Measurements from ENCODE around the gene SUSD3.

Gene SUSD3

GRCh38 chr9:93057703-93058354 is 672 bp upstream of the SUSD3 start:
- Histone ChIP-seq H2AFZ (ENCODE audit: low read depth, low read length) (peak overlapping the region; percentile 75; the same call in 1 of the 2 replicates), H3K36me3 (replicated peaks; ENCODE audit: low read depth, low read length) (no peaks in the 10 kb centered on the region), H3K4me1 (ENCODE audit: low read length) (peaks cover 39% of the 10 kb centered on the region), H3K9ac (ENCODE audit: low read length) (peak overlapping the region; percentile 16; the same call in 1 of the 2 replicates), H3K4me3 (ENCODE audit: low read length) (peak overlapping the region; percentile 89), H4K20me1 (ENCODE audit: insufficient read depth, low read length) (0 out of 2 replicates have a peak, but pooled peaks cover 6% of the 10 kb centered on the region), H3K79me2 (ENCODE audit: low read length) (peaks cover 14% of the 10 kb centered on the region), H3K27ac (ENCODE audit: low read length) (no peak overlapping the region), H3K4me2 (ENCODE audit: low read length) (peak overlapping the region; percentile 100), H3K9me3 (ENCODE audit: insufficient read depth, low read length) (no peaks in the 10 kb centered on the region), H3K27me3 (ENCODE audit: low read depth, low read length) (no peaks in the 10 kb centered on the region)
- TF ChIP-seq EZH2phosphoT487 (IDR thresholded peaks at IDR 0.05; ENCODE audit: low read depth) (no peak), CTCF (IDR thresholded peaks at IDR 0.05; ENCODE audit: low read depth, low read length) (no peak)

DNA sequence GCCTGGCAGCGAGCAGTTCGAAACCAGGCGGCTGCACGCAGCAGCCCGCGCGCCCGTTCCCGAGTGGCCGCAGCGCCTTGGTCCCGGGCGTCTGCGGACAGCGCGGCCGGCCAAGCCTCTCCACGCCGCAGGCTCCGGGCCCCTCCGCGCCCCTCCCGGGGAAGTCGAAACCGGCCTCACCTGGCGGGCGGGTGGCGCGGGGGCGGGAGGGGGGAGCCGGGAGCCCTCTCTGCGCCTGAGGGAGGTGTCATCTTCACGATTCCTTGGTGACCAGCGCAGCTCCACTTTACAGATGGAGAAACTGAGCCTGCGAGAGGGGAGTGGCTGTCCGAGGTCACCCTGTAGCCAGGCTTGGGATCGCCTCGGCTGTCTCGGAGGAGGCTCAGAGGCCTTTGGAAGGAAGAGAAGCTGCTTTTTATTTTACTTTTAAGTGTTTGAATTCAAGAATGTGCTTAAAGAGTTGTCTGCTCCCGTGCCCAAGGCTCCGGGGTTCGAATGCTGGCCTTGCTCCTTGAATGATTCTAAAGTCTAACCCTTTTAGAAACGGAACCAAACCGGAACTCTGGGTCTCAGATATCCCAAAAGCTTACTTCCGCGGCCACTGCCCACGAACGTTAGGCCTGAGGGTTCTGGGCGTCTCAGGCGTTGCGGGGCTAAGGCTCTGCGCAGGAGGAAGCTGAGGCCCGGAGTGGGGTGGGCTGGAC is 662 bp downstream of the SUSD3 start:
- H3K4me2 ChIP-seq (ENCODE audit: low read length), result peak overlapping the region; percentile 100
- no peaks in the 10 kb centered on the region for H3K27me3 ChIP-seq (ENCODE audit: low read depth, low read length)
- no peaks in the 10 kb centered on the region for H3K36me3 ChIP-seq (replicated peaks; ENCODE audit: low read depth, low read length)
- H2AFZ ChIP-seq (ENCODE audit: low read depth, low read length), result peak overlapping the region; percentile 18; the same call in 1 of the 2 replicates
- TF ChIP-seq CTCF (IDR thresholded peaks at IDR 0.05; ENCODE audit: low read depth, low read length) (no peak), EZH2phosphoT487 (IDR thresholded peaks at IDR 0.05; ENCODE audit: low read depth) (no peak)
- H4K20me1 ChIP-seq (ENCODE audit: insufficient read depth, low read length), result 0 out of 2 replicates have a peak, but pooled peaks cover 6% of the 10 kb centered on the region
- peak overlapping the region; percentile 76 for H3K9ac ChIP-seq (ENCODE audit: low read length)
- peaks cover 41% of the 10 kb centered on the region for H3K4me1 ChIP-seq (ENCODE audit: low read length)
- no peaks in the 10 kb centered on the region for H3K9me3 ChIP-seq (ENCODE audit: insufficient read depth, low read length)
- H3K4me3 ChIP-seq (ENCODE audit: low read length), result peak overlapping the region; percentile 89
- no peak overlapping the region for H3K27ac ChIP-seq (ENCODE audit: low read length)
- H3K79me2 ChIP-seq (ENCODE audit: low read length), result peaks cover 14% of the 10 kb centered on the region

DNA sequence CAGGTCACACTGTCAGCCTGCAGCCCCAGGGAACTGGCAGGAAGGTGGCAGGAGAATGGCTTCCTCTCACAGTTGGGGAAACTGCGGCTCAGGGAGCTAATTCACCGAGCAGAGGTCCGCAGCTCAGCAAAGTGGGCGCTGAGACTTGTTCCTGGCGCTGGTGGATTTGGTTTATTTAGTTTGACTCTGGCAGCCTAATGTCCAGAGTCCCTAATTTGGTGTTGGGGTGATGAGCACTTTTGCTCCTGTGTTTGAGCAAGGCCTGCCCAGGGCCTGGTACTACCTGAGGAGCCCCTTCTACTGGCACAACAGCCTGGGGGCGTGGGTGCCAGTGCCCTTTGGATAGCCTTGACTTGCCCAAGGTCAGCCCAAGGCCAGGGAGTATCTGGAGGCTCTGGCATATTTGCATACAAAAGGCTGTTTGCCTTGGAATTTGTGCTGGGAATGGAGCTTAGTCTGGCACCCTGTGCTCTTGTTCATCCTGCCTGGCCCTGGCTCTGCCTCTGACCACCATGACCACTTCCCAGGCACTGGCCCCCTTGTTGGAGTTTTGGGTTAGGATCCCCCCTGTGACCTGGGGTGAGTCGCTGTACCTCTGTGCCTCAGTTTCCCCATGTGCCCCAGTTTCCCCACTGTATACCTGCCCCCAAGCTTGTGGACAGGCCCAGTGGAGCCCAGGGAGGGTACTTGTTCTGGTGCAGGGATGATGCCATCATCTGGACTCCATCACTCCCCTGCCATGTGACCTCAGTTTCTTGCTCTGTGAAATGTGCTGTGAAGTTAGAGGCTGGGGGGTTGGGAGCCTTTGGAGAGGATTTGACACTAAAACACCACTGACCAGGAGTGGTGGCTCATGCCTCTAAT is 1.4 kb downstream of the SUSD3 start:
- TF ChIP-seq EZH2phosphoT487 (IDR thresholded peaks at IDR 0.05; ENCODE audit: low read depth) (no peak), CTCF (IDR thresholded peaks at IDR 0.05; ENCODE audit: low read depth, low read length) (no peak)
- no peaks in the 10 kb centered on the region for H3K9me3 ChIP-seq (ENCODE audit: insufficient read depth, low read length)
- H3K27me3 ChIP-seq (ENCODE audit: low read depth, low read length), result no peaks in the 10 kb centered on the region
- H2AFZ ChIP-seq (ENCODE audit: low read depth, low read length), result peak overlapping the region; percentile 18; the same call in 1 of the 2 replicates
- H3K79me2 ChIP-seq (ENCODE audit: low read length), result peaks cover 14% of the 10 kb centered on the region
- peaks cover 46% of the 10 kb centered on the region for H3K4me1 ChIP-seq (ENCODE audit: low read length)
- H3K4me3 ChIP-seq (ENCODE audit: low read length), result peak overlapping the region; percentile 89
- H3K27ac ChIP-seq (ENCODE audit: low read length), result no peak overlapping the region
- peak overlapping the region; percentile 76 for H3K9ac ChIP-seq (ENCODE audit: low read length)
- H4K20me1 ChIP-seq (ENCODE audit: insufficient read depth, low read length), result 0 out of 2 replicates have a peak, but pooled peaks cover 6% of the 10 kb centered on the region
- no peaks in the 10 kb centered on the region for H3K36me3 ChIP-seq (replicated peaks; ENCODE audit: low read depth, low read length)
- peak overlapping the region; percentile 100 for H3K4me2 ChIP-seq (ENCODE audit: low read length)
